ENCODE results near the gene ATRIP. TPM values are rescaled to one million over a fixed set of nuclear protein-coding genes. Genes with fewer than 3 reads are reported as not detected.

Gene ATRIP
- total and polyA plus RNA-seq, 2 of the 8 experiments (the other 6 are each of a cell fraction or from before 2014, with no cell fraction given) = 18.5 to 20.2 TPM

GRCh38 chr3:48436855-48437254, 9.7 kb upstream of the ATRIP start:
- H3K56ac ChIP-seq (replicated peaks; ENCODE audit: insufficient read length, low read depth, low read length) = no peak overlapping the region
- H2BK12ac ChIP-seq (ENCODE audit: low read depth, low read length) = no peak overlapping the region
- H3K18ac ChIP-seq (ENCODE audit: extremely low read depth, low read length) = no peak overlapping the region
- H4K20me1 ChIP-seq (replicated peaks in 1 of 2; ENCODE audit: control insufficient read depth in 1 of 2, insufficient read depth in 2 of 2, low read length in 2 of 2) = peaks cover 0 to 8% of the 10 kb centered on the region in 2 experiments
- H3K9ac ChIP-seq (replicated peaks in 1 of 4; ENCODE audit: extremely low read depth in 1 of 4, low read depth in 3 of 4, low read length in 3 of 4) = no peak overlapping the region
- H3K4me3 ChIP-seq (ENCODE audit: extremely low read depth in 1 of 4, insufficient read depth in 2 of 4, low read depth in 3 of 4, low read length in 4 of 4) = no peak overlapping the region
- H3K27ac ChIP-seq (ENCODE audit: low read depth, low read length) = no peak overlapping the region
- FAIRE-seq (no peak), DNase-seq (ENCODE audit: low read depth in 1 of 2, low spot score in 2 of 2) (no peak)
- no peak overlapping the region for H3K4ac ChIP-seq (replicated peaks; ENCODE audit: insufficient read length, low read depth, low read length)
- H3K23ac ChIP-seq (ENCODE audit: insufficient read length) = no peak overlapping the region
- H3K79me1 ChIP-seq (ENCODE audit: low read depth, low read length) = peaks cover 6% of the 10 kb centered on the region
- no peak overlapping the region for H2BK5ac ChIP-seq (ENCODE audit: low read depth, low read length)
- no peak overlapping the region for H2BK120ac ChIP-seq (replicated peaks; ENCODE audit: low read depth, low read length)
- POLR2A ChIA-PET (ENCODE audit: partially characterized antibody) = interaction anchor here (1.0 to 31.5 kb wide), 17 partner anchors 7 to 249 kb away, joined by 3 to 650 read pairs (median 4); partner anchors contain the start of genes ATRIP, CCDC51, CDC25A and SHISA5
- peaks cover 3% of the 10 kb centered on the region; the same call in 1 of the 2 replicates for H3K23me2 ChIP-seq (ENCODE audit: low read depth, low read length)
- H3K9me3 ChIP-seq (ENCODE audit: insufficient read depth in 2 of 2, low read depth in 1 of 2, low read length in 1 of 2) = no peaks in the 10 kb centered on the region
- no peak overlapping the region for H4K5ac ChIP-seq (ENCODE audit: insufficient read length, low read depth, low read length)
- 90% methylated on average over 7 of the region's 7 CpGs; no CpG with 5 or more reads in 1 of the 2 experiments for WGBS, 2 experiments (ENCODE audit: extremely low coverage in 1 of 2, insufficient coverage in 1 of 2, insufficient read length in 1 of 2, insufficient replicate concordance in 2 of 2, low coverage in 1 of 2, low lambda C conversion rate in 2 of 2, missing lambda C conversion rate in 1 of 2)
- H3K4me2 ChIP-seq (ENCODE audit: insufficient read depth in 1 of 2, low read depth in 2 of 2, low read length in 2 of 2) = no peak overlapping the region
- no peaks in the 10 kb centered on the region for H3K27me3 ChIP-seq (replicated peaks in 1 of 4; ENCODE audit: control insufficient read depth in 3 of 4, extremely low read depth in 1 of 4, insufficient read depth in 3 of 4, low read length in 3 of 4)
- peaks cover 4 to 32% (median 17%) of the 10 kb centered on the region in 4 experiments; a peak in 6 of 8 replicates for H3K36me3 ChIP-seq (ENCODE audit: control insufficient read depth in 2 of 4, insufficient read depth in 4 of 4, low read length in 3 of 4)
- no peak overlapping the region for H3K14ac ChIP-seq (ENCODE audit: insufficient read length)
- no peak overlapping the region for H4K91ac ChIP-seq (replicated peaks; ENCODE audit: insufficient read length, low read length)
- no peak overlapping the region for H2BK15ac ChIP-seq (ENCODE audit: low read length)
- no peak overlapping the region for H2BK20ac ChIP-seq (ENCODE audit: low read length)
- no peak overlapping the region for H4K8ac ChIP-seq (ENCODE audit: extremely low read depth, insufficient read depth, low read length)
- CTCF ChIA-PET (ENCODE audit: partially characterized antibody) = interaction anchor here (0.6 to 7.7 kb wide), 40 partner anchors 9 to 278 kb away, joined by 3 to 220 read pairs (median 9); partner anchors contain the start of genes ATRIP and SLC26A6
- peaks cover 0 to 11% (median 5%) of the 10 kb centered on the region in 4 experiments; a peak in 5 of 7 replicates for H3K4me1 ChIP-seq (replicated peaks in 1 of 4; ENCODE audit: control insufficient read depth in 3 of 4, insufficient read depth in 4 of 4, low read length in 3 of 4)
- H3K79me2 ChIP-seq (ENCODE audit: control insufficient read depth in 1 of 2, insufficient read depth in 2 of 2, low read length in 2 of 2) = peaks cover 5 to 38% of the 10 kb centered on the region in 2 experiments; a peak in 3 of 4 replicates
- no peak overlapping the region for H2AFZ ChIP-seq (ENCODE audit: low read length)
- H2AK5ac ChIP-seq (ENCODE audit: low read depth, low read length) = no peak overlapping the region
- TF ChIP-seq SUZ12 (IDR thresholded peaks at IDR 0.05; ENCODE audit: low read length) = no peak
- no peak for TF ChIP-seq RXRA (IDR thresholded peaks at IDR 0.05; ENCODE audit: insufficient read depth, low read depth, low read length)
- no peak for TF ChIP-seq SIN3A (conservative IDR thresholded peaks at IDR 0.05 in 1 of 2, IDR thresholded peaks at IDR 0.05 in 1 of 2; ENCODE audit: low read depth in 1 of 2, low read length in 2 of 2)
- no peak for TF ChIP-seq SRF (IDR thresholded peaks at IDR 0.05; ENCODE audit: low read depth, low read length)
- TF ChIP-seq GTF2F1 (IDR thresholded peaks at IDR 0.05; ENCODE audit: borderline replicate concordance, low read depth, low read length) = no peak
- no peak for TF ChIP-seq BRCA1 (IDR thresholded peaks at IDR 0.05; ENCODE audit: low read depth, low read length)

All from H1 (cell line).